Fibroblast of the aortic adventitia (primary cell): Measurements from ENCODE around the gene ACTN3. TPM values are rescaled to one million over a fixed set of nuclear protein-coding genes. Genes with fewer than 3 reads are reported as not detected.
A peak's percentile ranks its signal among the peaks of the same experiment; 100 is the strongest.
"Not testable (repeated sequence)": the region's sequence is repeated elsewhere in the genome, so short reads cannot be mapped to it uniquely, and the experiment has no call there.

Experiments used
- DNase-seq: peaks from one replicate; pipeline ENCODE4 v3.0.0-alpha.2; 2010; ENCODE audit warnings: low read depth
- H3K4me3 ChIP-seq: 2 replicates; pipeline ENCODE4 v1.5.1; 2011; ENCODE audit warnings: low read depth, mild to moderate bottlenecking, control low read depth, low read length, moderate library complexity
- CTCF ChIP-seq: IDR thresholded peaks from 2 replicates; pipeline ENCODE4 v1.5.1; 2011; ENCODE audit warnings: mild to moderate bottlenecking, low read length, control low read depth, inconsistent platforms; ENCODE audit not compliant: insufficient read depth
- total RNA-seq: library from RNA; depleted of rRNA; stranded (reverse); fragments of >200 nt; gene quantifications from 2 replicates; pipeline ENCODE4 v1.2.3, GENCODE V29; 2012; ENCODE audit warnings: low replicate concordance

Gene ACTN3
- total RNA-seq, 1 donor: not detected

DNA sequence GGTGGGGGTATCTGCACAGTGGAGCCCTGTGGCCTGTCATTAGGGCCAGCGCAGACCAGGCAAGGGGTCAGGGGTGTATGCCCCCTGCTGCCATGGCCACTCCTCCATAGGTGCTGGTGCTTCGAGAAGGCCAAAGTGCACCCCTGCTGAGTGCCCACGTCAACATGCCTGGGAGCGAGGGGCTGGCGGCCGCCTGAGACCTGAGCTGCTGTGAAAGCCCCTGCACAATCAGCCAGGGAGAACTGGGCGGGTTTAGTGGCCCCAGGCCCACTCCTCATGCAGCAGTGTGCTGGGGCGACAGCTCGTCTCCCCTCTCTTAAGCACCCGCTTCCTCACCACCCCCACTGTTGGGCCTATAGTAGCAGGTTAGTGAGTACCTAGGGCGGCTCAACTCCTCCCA lies 14.9 kb upstream of the ACTN3 start:
- H3K4me3 ChIP-seq: no peak overlapping the region
- no peak for DNase-seq
- no peak for TF ChIP-seq CTCF

DNA sequence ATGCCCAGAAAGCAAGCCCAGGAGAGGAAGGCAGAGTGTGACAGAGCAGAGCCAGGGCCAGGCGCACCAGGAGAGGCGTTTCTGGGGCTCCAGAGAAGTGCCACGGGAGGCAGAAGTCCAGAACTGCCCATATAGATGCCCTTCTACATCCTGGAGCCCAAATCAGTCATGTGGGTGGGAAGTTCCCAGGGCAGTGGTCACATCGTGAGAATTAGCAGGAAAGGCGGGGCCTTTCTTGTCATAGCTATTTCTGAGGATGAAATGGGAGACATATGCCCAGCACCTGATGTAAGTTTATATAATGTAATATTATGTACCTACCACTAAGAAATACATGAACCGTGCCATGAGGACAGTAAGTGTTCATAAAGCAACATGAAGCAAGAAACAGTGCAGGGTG lies 13.9 kb upstream of the ACTN3 start:
- no peak for TF ChIP-seq CTCF
- no peak for DNase-seq
- H3K4me3 ChIP-seq: no peak overlapping the region

GRCh38 chr11:66539170-66539869 lies 7.4 kb upstream of the ACTN3 start:
- no peak for TF ChIP-seq CTCF
- DNase-seq: no peak
- no peak overlapping the region for H3K4me3 ChIP-seq

GRCh38 chr11:66539870-66540213 lies 6.9 kb upstream of the ACTN3 start:
- no peak for DNase-seq
- no peak overlapping the region for H3K4me3 ChIP-seq
- TF ChIP-seq CTCF: no peak

- H3K4me3 ChIP-seq, DNase-seq: not testable (repeated sequence)
Observed at GRCh38 chr11:66540598-66540997, 6.1 kb upstream of the ACTN3 start.

- H3K4me3 ChIP-seq: no peak overlapping the region
- no peak for DNase-seq
- no peak for TF ChIP-seq CTCF
Observed at GRCh38 chr11:66541892-66542291, 4.8 kb upstream of the ACTN3 start.

DNA sequence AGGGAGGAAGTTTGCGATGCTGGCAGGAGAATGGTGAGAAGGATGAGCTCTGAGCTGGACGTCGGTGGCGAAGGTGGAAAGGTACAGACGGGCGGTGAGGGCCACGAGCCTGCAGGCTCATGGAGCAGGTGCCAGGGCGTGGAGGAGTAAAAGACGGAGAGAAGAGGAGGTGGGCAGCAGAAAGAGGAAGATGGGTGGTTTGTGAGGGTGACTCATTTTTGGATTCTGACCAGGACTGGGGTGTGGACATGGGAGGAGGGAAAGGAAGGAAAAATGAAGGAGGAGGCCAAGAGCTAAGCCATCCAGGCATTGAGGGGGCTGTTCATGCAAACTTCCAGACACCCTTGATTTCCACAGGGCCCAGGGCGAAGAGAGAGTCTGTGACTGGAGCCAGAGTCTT lies 4.3 kb upstream of the ACTN3 start:
- TF ChIP-seq CTCF: no peak
- no peak overlapping the region for H3K4me3 ChIP-seq
- peak; percentile 57 for DNase-seq
